Measurements from ENCODE around the gene MVD. TPM values are rescaled to one million over a fixed set of nuclear protein-coding genes. Genes with fewer than 3 reads are reported as not detected.

Gene MVD
- total and polyA plus RNA-seq, 2 of the 13 experiments (the other 11 are each of a cell fraction or from before 2014, with no cell fraction given): 28.1 to 187 TPM

GRCh38 chr16:88681084-88681680 lies 18.3 kb upstream of the MVD start (continued):
- TF ChIP-seq ZNF746 (CRISPR knock-in tag; IDR thresholded peaks at IDR 0.05): no peak
- TF ChIP-seq TEAD3 (CRISPR knock-in tag; optimal IDR thresholded peaks at IDR 0.05; ENCODE audit: borderline replicate concordance): no peak
- TF ChIP-seq PCBP1 (IDR thresholded peaks at IDR 0.05; ENCODE audit: borderline replicate concordance, low read depth, low read length): no peak
- TF ChIP-seq, protein P1, sequence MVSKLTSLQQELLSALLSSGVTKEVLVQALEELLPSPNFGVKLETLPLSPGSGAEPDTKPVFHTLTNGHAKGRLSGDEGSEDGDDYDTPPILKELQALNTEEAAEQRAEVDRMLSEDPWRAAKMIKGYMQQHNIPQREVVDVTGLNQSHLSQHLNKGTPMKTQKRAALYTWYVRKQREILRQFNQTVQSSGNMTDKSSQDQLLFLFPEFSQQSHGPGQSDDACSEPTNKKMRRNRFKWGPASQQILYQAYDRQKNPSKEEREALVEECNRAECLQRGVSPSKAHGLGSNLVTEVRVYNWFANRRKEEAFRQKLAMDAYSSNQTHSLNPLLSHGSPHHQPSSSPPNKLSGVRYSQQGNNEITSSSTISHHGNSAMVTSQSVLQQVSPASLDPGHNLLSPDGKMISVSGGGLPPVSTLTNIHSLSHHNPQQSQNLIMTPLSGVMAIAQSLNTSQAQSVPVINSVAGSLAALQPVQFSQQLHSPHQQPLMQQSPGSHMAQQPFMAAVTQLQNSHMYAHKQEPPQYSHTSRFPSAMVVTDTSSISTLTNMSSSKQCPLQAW (CRISPR knock-in tag; IDR thresholded peaks at IDR 0.05): peak; percentile 60; the same call in 1 of the 2 replicates
- 0 out of 2 replicates have a peak, but pooled peaks have one; percentile 14 for TF ChIP-seq ZNF124 (CRISPR knock-in tag; IDR thresholded peaks at IDR 0.05)
- peak; percentile 57 for TF ChIP-seq SALL1 (CRISPR knock-in tag; IDR thresholded peaks at IDR 0.05)
- TF ChIP-seq SOX13 (IDR thresholded peaks at IDR 0.05): no peak
- TF ChIP-seq SOX13 (CRISPR knock-in tag; conservative IDR thresholded peaks at IDR 0.05 in 1 of 2, IDR thresholded peaks at IDR 0.05 in 1 of 2): peak in 1 of 2 experiments; percentile 5; a peak in 1 of 4 replicates
- no peak for TF ChIP-seq HOXA7 (CRISPR knock-in tag; IDR thresholded peaks at IDR 0.05)
- no peak for TF ChIP-seq CHD4 (IDR thresholded peaks at IDR 0.05; ENCODE audit: borderline replicate concordance, low read length)
- TF ChIP-seq SP4 (CRISPR knock-in tag; IDR thresholded peaks at IDR 0.05): peak; percentile 43; the same call in 1 of the 2 replicates
- TF ChIP-seq ETV5 (CRISPR knock-in tag; IDR thresholded peaks at IDR 0.05; ENCODE audit: borderline replicate concordance): peak; percentile 52
- TF ChIP-seq KDM5B (CRISPR knock-in tag; IDR thresholded peaks at IDR 0.05; ENCODE audit: borderline replicate concordance): peak; percentile 25; the same call in 1 of the 2 replicates
- 0 out of 2 replicates have a peak, but pooled peaks have one; percentile 78 for TF ChIP-seq ZNF572 (CRISPR knock-in tag; IDR thresholded peaks at IDR 0.05)
- 0 out of 2 replicates have a peak, but pooled peaks have one; percentile 63 for TF ChIP-seq SMAD3 (CRISPR knock-in tag; IDR thresholded peaks at IDR 0.05)
- TF ChIP-seq, protein P2, sequence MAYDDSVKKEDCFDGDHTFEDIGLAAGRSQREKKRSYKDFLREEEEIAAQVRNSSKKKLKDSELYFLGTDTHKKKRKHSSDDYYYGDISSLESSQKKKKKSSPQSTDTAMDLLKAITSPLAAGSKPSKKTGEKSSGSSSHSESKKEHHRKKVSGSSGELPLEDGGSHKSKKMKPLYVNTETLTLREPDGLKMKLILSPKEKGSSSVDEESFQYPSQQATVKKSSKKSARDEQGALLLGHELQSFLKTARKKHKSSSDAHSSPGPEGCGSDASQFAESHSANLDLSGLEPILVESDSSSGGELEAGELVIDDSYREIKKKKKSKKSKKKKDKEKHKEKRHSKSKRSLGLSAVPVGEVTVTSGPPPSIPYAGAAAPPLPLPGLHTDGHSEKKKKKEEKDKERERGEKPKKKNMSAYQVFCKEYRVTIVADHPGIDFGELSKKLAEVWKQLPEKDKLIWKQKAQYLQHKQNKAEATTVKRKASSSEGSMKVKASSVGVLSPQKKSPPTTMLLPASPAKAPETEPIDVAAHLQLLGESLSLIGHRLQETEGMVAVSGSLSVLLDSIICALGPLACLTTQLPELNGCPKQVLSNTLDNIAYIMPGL (CRISPR knock-in tag; IDR thresholded peaks at IDR 0.05; ENCODE audit: borderline replicate concordance in 1 of 2, low read depth in 1 of 2): peak; percentile 56 to 90
- no peak for TF ChIP-seq USF2 (IDR thresholded peaks at IDR 0.05; ENCODE audit: low read depth, low read length)
- no peak for TF ChIP-seq USF2 (CRISPR knock-in tag; IDR thresholded peaks at IDR 0.05; ENCODE audit: borderline replicate concordance)

Data from HepG2 (cell line).